Activated CD4-positive, alpha-beta T cell treated with anti-CD3 and anti-CD28 coated beads, Interleukin-2, amount 10 ng/mL, durations not matched to agents 7 days and 5 days (primary cell): ENCODE data around the gene ZBTB25. TPM values are rescaled to one million over a fixed set of nuclear protein-coding genes. Genes with fewer than 3 reads are reported as not detected.
"Not testable (repeated sequence)": the region's sequence is repeated elsewhere in the genome, so short reads cannot be mapped to it uniquely, and the experiment has no call there.

Experiments
- CTCF ChIA-PET: fragments of 350-600 bp; sonication (Branson Sonifier 250); formaldehyde crosslinking; loops from one replicate; lab custom pipeline; 2021; ENCODE audit warnings: antibody characterized with exemption; lab: Charles Lee
- POLR2A ChIA-PET: fragments of 350-600 bp; sonication (Branson Sonifier 250); formaldehyde crosslinking; loops from one replicate; lab custom pipeline; 2021; ENCODE audit warnings: antibody characterized with exemption; lab: Charles Lee
- DNase-seq: peaks from one replicate; pipeline ENCODE4 v3.0.0-alpha.2; 2020
- H3K27ac Mint-ChIP-seq: one replicate; pipeline ENCODE4 v1.8.0; 2021; ENCODE audit warnings: mild to moderate bottlenecking, moderate library complexity, mixed read lengths
- H3K27me3 Mint-ChIP-seq: one replicate; pipeline ENCODE4 v1.8.0; 2021; ENCODE audit warnings: mixed read lengths
- H3K36me3 Mint-ChIP-seq: one replicate; pipeline ENCODE4 v1.8.0; 2021; ENCODE audit warnings: low read depth, mixed read lengths
- H3K4me1 Mint-ChIP-seq: one replicate; pipeline ENCODE4 v1.8.0; 2021; ENCODE audit warnings: mixed read lengths
- H3K4me3 Mint-ChIP-seq: one replicate; pipeline ENCODE4 v1.8.0; 2021; ENCODE audit warnings: mild to moderate bottlenecking, moderate library complexity, mixed read lengths
- H3K9me3 Mint-ChIP-seq: one replicate; pipeline ENCODE4 v1.8.0; 2021; ENCODE audit warnings: mixed read lengths
- total RNA-seq, 2 experiments: library from RNA; stranded (reverse); gene quantifications; one replicate each; pipeline ENCODE4 v1.2.3, GENCODE V29; 2021

ZBTB25 gene
- total RNA-seq, 2 experiments from 2014 or later: 29.2 to 31.2 TPM

DNA sequence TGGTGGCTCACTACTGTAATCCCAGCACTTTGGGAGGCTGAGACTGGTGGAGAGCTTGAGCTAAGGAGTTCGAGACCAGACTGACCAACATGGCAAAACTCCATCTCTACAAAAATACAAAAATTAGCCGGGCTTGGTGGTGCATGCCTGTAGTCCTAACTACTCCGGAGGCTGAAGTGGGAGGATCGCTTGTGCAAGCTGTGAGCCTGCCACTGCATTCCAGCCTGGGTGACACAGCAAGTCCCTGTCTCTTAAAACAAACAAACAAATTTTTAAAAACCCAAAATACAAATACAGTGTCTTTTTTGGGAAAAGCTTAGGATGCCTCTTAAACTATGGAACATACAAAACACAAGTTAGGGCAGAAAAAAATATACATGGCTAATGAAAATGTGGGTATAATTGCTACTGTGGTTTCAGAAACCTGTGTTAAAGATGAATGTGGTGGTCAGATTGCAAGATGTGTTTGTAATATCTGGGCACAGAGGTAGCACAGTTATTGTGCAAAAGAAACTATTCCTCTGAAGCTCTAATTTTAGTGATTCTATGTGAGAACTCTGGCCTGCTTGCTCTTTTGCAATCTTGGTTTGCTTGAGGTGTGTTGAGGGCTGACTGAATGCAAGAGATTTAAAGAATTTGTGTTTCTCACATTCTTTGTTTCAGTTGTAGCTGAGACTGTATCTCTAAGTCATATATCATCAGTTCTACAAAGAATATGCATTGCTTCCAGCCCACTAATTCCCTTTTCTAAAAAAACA, 33.0 kb upstream of the ZBTB25 start:
- H3K27me3 Mint-ChIP-seq: peaks cover 16% of the 10 kb centered on the region
- POLR2A ChIA-PET: no interaction called here
- H3K27ac Mint-ChIP-seq: no peak overlapping the region
- DNase-seq: no peak
- CTCF ChIA-PET: interaction anchor here (0.8 to 1.5 kb wide), 4 partner anchors 11 to 233 kb away, joined by 3 to 5 read pairs (median 4); no protein-coding TSS in a partner anchor
- H3K36me3 Mint-ChIP-seq: peaks cover 14% of the 10 kb centered on the region
- no peak overlapping the region for H3K4me3 Mint-ChIP-seq
- H3K9me3 Mint-ChIP-seq: peaks cover 8% of the 10 kb centered on the region
- H3K4me1 Mint-ChIP-seq: peaks cover 22% of the 10 kb centered on the region

DNA sequence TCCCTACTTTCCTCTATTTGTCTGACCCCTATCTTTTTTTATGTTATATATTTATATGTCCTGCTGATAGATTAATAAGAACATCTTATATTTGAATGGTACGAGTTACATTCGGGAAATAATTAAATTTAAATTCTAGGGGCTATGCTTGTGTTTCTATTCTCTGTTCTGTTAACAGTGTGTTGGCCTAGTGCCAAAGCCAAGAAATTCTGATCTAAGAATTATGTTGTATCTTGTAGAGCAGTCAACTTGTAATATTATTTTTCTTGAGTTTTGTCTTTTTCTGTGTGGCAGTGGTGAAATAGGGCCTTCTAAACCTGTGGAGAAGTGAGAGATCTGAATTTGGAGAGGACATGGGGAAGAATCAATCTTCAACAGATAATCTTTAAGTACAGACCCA, 27.9 kb upstream of the ZBTB25 start:
- POLR2A ChIA-PET: interaction anchor here (0.6 kb wide), 1 partner anchor 322 kb away, joined by 3 read pairs; no protein-coding TSS in a partner anchor
- Mint-ChIP-seq H3K27ac (no peak overlapping the region), H3K4me3 (no peak overlapping the region), H3K9me3 (no peaks in the 10 kb centered on the region), H3K4me1 (peaks cover 4% of the 10 kb centered on the region), H3K27me3 (no peaks in the 10 kb centered on the region), H3K36me3 (peaks cover 14% of the 10 kb centered on the region)
- CTCF ChIA-PET: interaction anchor here (0.6 kb wide), 1 partner anchor 879 kb away, joined by 3 read pairs; no protein-coding TSS in a partner anchor
- DNase-seq: no peak

DNA sequence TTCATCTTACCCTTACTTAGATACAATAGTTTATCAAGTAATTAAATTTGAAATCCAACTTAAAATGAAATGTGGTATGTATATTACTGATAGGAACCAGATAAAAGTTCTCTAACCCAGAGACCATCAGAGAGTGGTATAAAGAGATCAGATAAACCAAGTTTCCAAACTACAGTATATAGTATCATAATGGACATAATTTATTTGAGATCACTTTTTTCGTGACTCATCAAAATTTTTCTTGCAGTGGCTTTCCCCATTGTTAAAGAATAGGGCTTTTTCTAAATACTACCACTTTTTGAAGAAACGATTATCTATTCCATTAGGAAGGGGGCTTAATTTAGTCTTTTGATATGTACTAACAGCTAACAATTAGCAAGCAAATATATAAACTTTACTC, 21.7 kb upstream of the ZBTB25 start:
- Mint-ChIP-seq H3K36me3 (peaks cover 26% of the 10 kb centered on the region), H3K4me1 (peaks cover 7% of the 10 kb centered on the region), H3K9me3 (no peaks in the 10 kb centered on the region), H3K27ac (no peak overlapping the region), H3K4me3 (no peak overlapping the region), H3K27me3 (no peaks in the 10 kb centered on the region)
- no peak for DNase-seq
- CTCF ChIA-PET: interaction anchor here (1.7 to 2.3 kb wide), 2 partner anchors 10 to 15 kb away, joined by 4 to 7 read pairs; partner anchors contain the start of gene HSPA2
- POLR2A ChIA-PET: no interaction called here

DNA sequence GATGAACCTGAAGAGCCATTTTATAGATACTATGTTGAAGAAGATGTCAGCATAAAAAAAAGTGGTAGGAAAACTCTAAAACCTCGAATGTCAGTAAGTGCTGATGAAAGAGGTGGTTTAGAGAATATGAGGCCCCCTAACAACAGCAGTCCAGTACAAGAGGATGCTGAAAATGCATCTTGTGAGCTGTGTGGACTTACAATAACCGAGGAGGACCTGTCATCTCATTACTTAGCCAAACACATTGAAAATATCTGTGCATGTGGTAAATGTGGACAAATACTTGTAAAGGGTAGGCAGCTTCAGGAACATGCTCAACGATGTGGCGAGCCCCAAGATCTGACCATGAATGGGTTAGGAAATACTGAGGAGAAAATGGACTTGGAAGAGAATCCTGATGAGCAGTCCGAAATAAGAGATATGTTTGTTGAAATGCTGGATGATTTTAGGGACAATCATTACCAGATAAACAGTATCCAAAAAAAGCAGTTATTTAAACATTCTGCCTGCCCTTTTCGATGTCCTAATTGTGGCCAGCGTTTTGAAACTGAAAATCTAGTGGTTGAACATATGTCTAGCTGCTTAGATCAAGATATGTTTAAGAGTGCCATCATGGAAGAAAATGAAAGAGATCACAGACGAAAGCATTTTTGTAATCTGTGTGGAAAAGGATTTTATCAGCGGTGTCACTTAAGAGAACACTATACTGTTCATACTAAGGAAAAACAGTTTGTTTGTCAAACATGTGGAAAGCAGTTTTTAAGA, 19.1 kb upstream of the ZBTB25 start:
- Mint-ChIP-seq H3K9me3 (no peaks in the 10 kb centered on the region), H3K27ac (no peak overlapping the region), H3K4me1 (peaks cover 12% of the 10 kb centered on the region), H3K4me3 (no peak overlapping the region), H3K36me3 (peaks cover 19% of the 10 kb centered on the region), H3K27me3 (no peaks in the 10 kb centered on the region)
- no peak for DNase-seq
- ChIA-PET POLR2A (no interaction called here), CTCF (interaction anchor here (2.7 kb wide), 1 partner anchor 12 kb away, joined by 10 read pairs; no protein-coding TSS in a partner anchor)

DNA sequence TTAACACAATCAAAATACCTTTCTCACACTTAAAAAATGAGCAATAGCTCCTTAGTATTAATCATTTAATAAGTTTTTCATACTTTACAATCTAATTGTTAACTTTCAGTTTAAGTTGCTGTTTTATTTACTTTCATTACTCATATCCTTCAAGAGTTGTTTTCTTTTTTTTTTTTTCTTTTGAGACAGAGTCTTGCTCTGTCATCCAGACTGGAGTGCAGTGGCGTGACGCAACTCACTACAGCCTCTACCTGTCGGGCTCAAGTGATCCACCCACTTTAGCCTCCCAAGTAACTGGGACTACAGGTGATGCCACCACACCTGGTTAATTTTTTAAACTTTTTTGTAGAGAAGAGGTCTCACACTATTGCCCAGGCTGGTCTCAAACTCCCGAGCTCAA, 17.1 kb upstream of the ZBTB25 start:
- Mint-ChIP-seq H3K9me3 (no peaks in the 10 kb centered on the region), H3K27me3 (no peaks in the 10 kb centered on the region), H3K27ac (no peak overlapping the region), H3K36me3 (peaks cover 10% of the 10 kb centered on the region), H3K4me3 (no peak overlapping the region), H3K4me1 (peaks cover 23% of the 10 kb centered on the region)
- ChIA-PET POLR2A (no interaction called here), CTCF (interaction anchor here (0.6 to 2.7 kb wide), 4 partner anchors 9 to 140 kb away, joined by 3 to 10 read pairs (median 3); no protein-coding TSS in a partner anchor)
- DNase-seq: no peak

DNA sequence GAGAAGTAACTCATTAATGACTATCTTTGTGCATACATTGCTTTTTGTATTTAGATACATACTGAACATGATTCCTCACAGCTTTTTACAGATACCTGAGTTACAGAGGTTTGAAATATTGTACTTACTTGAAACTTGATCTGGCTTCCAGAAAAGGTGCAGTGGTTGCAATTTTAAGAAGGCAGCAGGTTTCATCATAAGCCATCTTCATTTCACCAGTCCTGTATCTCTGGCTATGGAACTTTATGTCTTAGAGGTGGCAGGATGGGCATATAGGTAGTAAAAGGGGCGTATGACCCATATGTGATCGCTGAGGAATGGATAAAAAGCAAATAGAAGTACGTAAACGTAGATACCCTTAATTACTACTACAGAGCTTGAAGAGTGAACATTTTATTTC, 14.6 kb upstream of the ZBTB25 start:
- Mint-ChIP-seq H3K9me3 (no peaks in the 10 kb centered on the region), H3K27me3 (no peaks in the 10 kb centered on the region), H3K4me3 (no peak overlapping the region), H3K4me1 (peaks cover 40% of the 10 kb centered on the region), H3K36me3 (peaks cover 7% of the 10 kb centered on the region), H3K27ac (no peak overlapping the region)
- CTCF ChIA-PET: interaction anchor here (0.7 to 1.0 kb wide), 2 partner anchors 9 to 14 kb away, joined by 3 to 5 read pairs; no protein-coding TSS in a partner anchor
- no peak for DNase-seq
- POLR2A ChIA-PET: interaction anchor here (0.6 kb wide), 1 partner anchor 7 kb away, joined by 3 read pairs; no protein-coding TSS in a partner anchor

DNA sequence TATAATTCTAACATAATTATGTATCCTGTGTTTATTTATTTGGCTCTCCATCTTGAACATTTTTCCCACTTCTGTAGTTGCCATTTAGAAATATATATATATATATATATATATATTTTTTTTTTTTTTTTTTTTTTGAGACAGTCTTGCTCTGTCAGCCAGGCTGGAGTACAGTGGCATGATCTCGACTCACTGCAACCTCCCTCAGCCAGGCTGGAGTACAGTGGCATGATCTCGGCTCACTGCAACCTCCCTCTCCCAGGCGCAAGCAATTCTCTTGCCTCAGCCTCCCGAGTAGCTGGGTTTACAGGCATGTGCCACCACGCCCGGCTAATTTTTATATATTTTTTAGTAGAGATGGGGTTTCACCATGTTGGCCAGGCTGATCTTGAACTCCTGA, 14.0 kb upstream of the ZBTB25 start:
- DNase-seq, H3K9me3 Mint-ChIP-seq, H3K4me3 Mint-ChIP-seq, H3K36me3 Mint-ChIP-seq, H3K27me3 Mint-ChIP-seq, H3K27ac Mint-ChIP-seq, POLR2A ChIA-PET: not testable (repeated sequence)
- peaks cover 44% of the 10 kb centered on the region for H3K4me1 Mint-ChIP-seq
- CTCF ChIA-PET: interaction anchor here (1.0 kb wide), 1 partner anchor 9 kb away, joined by 5 read pairs; no protein-coding TSS in a partner anchor

DNA sequence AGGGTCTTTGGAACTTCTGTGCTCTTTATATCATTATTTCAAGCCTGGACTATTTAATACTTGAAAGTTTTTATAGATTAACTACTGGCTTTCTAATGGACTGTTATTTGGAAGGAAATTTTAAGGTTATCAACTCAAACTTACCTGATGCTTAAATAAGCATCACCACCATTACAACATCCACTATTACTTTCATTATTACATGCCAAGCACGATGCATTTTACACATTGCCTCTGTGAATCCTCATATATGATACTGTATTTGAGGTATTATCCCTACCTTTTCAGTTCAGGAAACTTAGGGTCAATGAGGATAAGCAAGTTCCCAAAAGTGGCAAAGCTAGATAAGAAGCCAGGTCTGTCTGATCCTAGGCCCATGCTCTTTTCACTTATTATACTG, 13.3 kb upstream of the ZBTB25 start:
- POLR2A ChIA-PET: no interaction called here
- Mint-ChIP-seq H3K9me3 (no peaks in the 10 kb centered on the region), H3K4me3 (no peak overlapping the region), H3K27me3 (no peaks in the 10 kb centered on the region), H3K36me3 (peaks cover 7% of the 10 kb centered on the region), H3K27ac (no peak overlapping the region), H3K4me1 (peaks cover 50% of the 10 kb centered on the region)
- CTCF ChIA-PET: interaction anchor here (0.6 to 2.2 kb wide), 2 partner anchors 9 to 20 kb away, joined by 4 to 7 read pairs; no protein-coding TSS in a partner anchor
- DNase-seq: no peak

DNA sequence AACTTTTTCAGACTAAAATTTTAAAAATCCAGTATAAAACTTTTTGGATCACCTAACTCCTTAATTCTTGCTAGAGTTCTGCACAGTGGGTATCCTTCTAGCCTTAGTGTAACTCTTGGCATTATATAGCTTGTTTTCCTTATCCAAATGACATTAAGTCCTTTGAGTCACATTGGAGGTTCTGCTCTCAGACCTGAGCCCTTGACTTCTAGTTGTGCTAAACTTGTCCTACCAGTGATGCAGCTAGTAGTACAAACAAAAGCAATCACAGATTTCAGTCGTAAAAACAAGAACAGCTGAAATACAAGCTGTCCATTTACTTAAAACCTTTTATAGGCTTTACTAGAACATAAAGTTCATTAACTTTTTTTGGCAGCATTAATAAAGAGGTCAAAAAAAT, 11.4 kb upstream of the ZBTB25 start:
- Mint-ChIP-seq H3K4me1 (peaks cover 63% of the 10 kb centered on the region), H3K27me3 (no peaks in the 10 kb centered on the region)

DNA sequence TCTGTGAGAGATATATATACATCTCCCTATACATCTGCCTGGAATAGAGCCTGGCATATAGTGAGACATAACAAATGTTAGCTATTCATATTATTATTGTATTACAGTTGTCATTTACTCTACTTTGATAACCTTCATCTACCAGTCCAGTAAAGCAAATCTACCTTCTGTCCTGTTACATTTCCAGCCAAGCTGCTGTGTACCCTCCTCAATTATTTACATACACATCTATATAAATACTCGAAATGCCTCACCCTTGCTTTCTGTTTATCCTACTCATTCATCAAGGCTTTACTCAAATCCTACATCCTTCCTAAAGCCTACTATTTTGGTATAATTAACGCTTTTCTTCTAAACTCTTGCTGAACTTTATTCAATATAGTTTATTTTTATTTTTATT, 9.6 kb upstream of the ZBTB25 start:
- CTCF ChIA-PET: no interaction called here
- Mint-ChIP-seq H3K27ac (no peak overlapping the region), H3K36me3 (peaks cover 16% of the 10 kb centered on the region), H3K4me1 (peaks cover 78% of the 10 kb centered on the region), H3K4me3 (no peak overlapping the region), H3K27me3 (no peaks in the 10 kb centered on the region), H3K9me3 (no peaks in the 10 kb centered on the region)
- POLR2A ChIA-PET: no interaction called here
- no peak for DNase-seq

More for the DNA sequence above, 11.4 kb upstream of the ZBTB25 start:
- Mint-ChIP-seq H3K36me3 (peaks cover 9% of the 10 kb centered on the region), H3K4me3 (no peak overlapping the region), H3K9me3 (no peaks in the 10 kb centered on the region), H3K27ac (no peak overlapping the region)
- no peak for DNase-seq
- CTCF ChIA-PET: interaction anchor here (0.7 to 2.2 kb wide), 5 partner anchors 9 to 822 kb away, joined by 4 to 7 read pairs (median 6); no protein-coding TSS in a partner anchor
- POLR2A ChIA-PET: no interaction called here

DNA sequence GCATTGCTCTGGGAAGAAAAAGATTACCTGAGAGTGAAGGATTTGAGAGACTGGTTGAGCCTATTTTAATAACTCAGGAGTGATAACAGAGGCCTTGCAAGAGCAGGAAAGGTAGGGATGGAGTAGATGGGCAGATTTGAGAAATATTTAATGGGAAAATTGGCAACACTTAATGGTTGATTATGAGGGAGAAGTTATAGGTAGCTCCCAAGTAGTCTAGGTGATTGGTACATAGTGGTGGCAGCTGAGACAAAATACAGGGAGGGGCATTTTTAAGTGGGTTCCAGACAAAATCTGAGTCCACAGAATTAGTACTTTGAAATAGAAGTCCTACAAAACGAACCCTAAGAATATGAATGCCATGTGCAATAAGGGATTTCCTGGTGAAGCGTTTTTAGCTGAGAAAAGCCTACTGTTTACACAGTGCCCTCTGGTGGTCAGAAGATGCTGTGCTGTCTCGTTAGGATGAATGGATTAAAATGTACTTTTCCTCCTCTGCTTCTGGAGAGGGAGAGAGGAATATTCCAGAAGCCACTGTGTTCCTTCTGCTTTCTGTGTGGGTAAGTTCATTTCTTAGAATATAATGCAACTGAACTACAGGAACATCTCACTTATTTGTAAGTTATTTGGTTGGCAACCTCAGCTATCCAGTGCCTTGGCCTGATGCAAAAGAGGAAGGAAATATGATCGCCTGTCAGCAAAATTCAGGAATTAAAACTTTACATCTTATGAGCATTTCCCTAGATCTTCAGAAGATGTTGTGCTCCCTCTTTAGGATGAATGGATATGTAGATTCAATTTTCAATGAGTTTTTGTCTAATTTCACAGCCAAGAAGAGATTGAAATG, 7.4 kb upstream of the ZBTB25 start:
- Mint-ChIP-seq H3K4me1 (peaks cover 81% of the 10 kb centered on the region), H3K36me3 (peaks cover 27% of the 10 kb centered on the region), H3K27me3 (no peaks in the 10 kb centered on the region), H3K9me3 (no peaks in the 10 kb centered on the region), H3K27ac (peak overlapping the region; percentile 10), H3K4me3 (peak overlapping the region; percentile 28)
- DNase-seq: peak; percentile 78
- ChIA-PET POLR2A (interaction anchor here (0.7 kb wide), 1 partner anchor 7 kb away, joined by 3 read pairs; no protein-coding TSS in a partner anchor), CTCF (interaction anchor here (0.6 to 2.6 kb wide), 8 partner anchors 8 to 167 kb away, joined by 3 to 10 read pairs (median 3); partner anchors contain the start of gene HSPA2)

DNA sequence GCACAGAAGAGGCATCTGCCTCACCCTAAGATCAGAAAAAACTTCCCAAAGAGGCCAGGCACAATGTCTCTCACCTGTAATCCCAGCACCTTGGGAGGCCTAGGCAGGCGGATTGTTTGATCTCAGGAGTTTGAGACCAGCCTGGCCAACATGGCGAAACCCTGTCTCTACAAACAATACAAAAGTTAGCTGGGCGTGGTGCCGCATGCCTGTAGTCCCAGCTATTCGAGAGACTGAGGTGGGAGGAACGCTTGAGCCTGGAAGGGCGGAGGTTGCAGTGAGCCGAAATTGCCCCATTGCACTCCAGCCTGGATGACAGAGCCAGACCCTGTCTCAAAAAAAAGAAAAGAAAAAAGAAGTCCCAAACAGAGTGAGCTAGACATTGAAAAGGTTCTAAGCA, 5.4 kb upstream of the ZBTB25 start:
- DNase-seq: no peak
- H3K9me3 Mint-ChIP-seq: no peaks in the 10 kb centered on the region
- H3K4me1 Mint-ChIP-seq: peaks cover 74% of the 10 kb centered on the region
- peaks cover 35% of the 10 kb centered on the region for H3K36me3 Mint-ChIP-seq
- peak overlapping the region; percentile 35 for H3K4me3 Mint-ChIP-seq
- CTCF ChIA-PET: interaction anchor here (0.6 to 1.6 kb wide), 3 partner anchors 9 to 1157 kb away, joined by 3 to 5 read pairs (median 5); no protein-coding TSS in a partner anchor
- peak overlapping the region; percentile 63 for H3K27ac Mint-ChIP-seq
- POLR2A ChIA-PET: no interaction called here
- no peaks in the 10 kb centered on the region for H3K27me3 Mint-ChIP-seq
